ENCODE results near the gene PRG3.

Gene PRG3

GRCh38 chr11:57391539-57391938, 10.6 kb upstream of the PRG3 start:
- no peak for DNase-seq (ENCODE audit: low read depth in 2 of 2, low spot score in 1 of 2)

- DNase-seq (ENCODE audit: low read depth in 2 of 2, low spot score in 1 of 2): no peak
Observed at GRCh38 chr11:57391111-57391510, 10.2 kb upstream of the PRG3 start.

- DNase-seq (ENCODE audit: low read depth in 2 of 2, low spot score in 1 of 2): no peak
Observed at GRCh38 chr11:57390535-57390934, 9.6 kb upstream of the PRG3 start, which contains the start of gene PRG2. TSS of gene PRG2 (minus strand) at chr11:57390650. CDS start at chr11:57389944, 706 bp downstream.

- DNase-seq (ENCODE audit: low read depth in 2 of 2, low spot score in 1 of 2): no peak
Observed at GRCh38 chr11:57387289-57388030, 6.5 kb upstream of the PRG3 start.

GRCh38 chr11:57386178-57386940, 5.4 kb upstream of the PRG3 start:
- no peak for DNase-seq (ENCODE audit: low read depth in 2 of 2, low spot score in 1 of 2)

- no peak for DNase-seq (ENCODE audit: low read depth in 2 of 2, low spot score in 1 of 2)
Observed at GRCh38 chr11:57379732-57380131, 1.2 kb downstream of the PRG3 start.

GRCh38 chr11:57378186-57378585, 2.8 kb downstream of the PRG3 start:
- no peak for DNase-seq (ENCODE audit: low read depth in 2 of 2, low spot score in 1 of 2)

- no peak for DNase-seq (ENCODE audit: low read depth in 2 of 2, low spot score in 1 of 2)
Observed at GRCh38 chr11:57377107-57377506, 3.8 kb downstream of the PRG3 start.

GRCh38 chr11:57376095-57377090, 4.6 kb downstream of the PRG3 start:
- no peak for DNase-seq (ENCODE audit: low read depth in 2 of 2, low spot score in 1 of 2)

- no peak for DNase-seq (ENCODE audit: low read depth in 2 of 2, low spot score in 1 of 2)
Observed at GRCh38 chr11:57375490-57375889, 5.5 kb downstream of the PRG3 start.

GRCh38 chr11:57374966-57375365, 6.0 kb downstream of the PRG3 start:
- no peak for DNase-seq (ENCODE audit: low read depth in 2 of 2, low spot score in 1 of 2)

GRCh38 chr11:57373146-57373545, 7.8 kb downstream of the PRG3 start:
- DNase-seq (ENCODE audit: low read depth in 2 of 2, low spot score in 1 of 2): no peak

GRCh38 chr11:57370941-57371340, 10.0 kb downstream of the PRG3 start:
- no peak for DNase-seq (ENCODE audit: low read depth in 2 of 2, low spot score in 1 of 2)

GRCh38 chr11:57370251-57370650, 10.7 kb downstream of the PRG3 start:
- no peak for DNase-seq (ENCODE audit: low read depth in 2 of 2, low spot score in 1 of 2)

- no peak for DNase-seq (ENCODE audit: low read depth in 2 of 2, low spot score in 1 of 2)
Observed at GRCh38 chr11:57368845-57369232, 12.1 kb downstream of the PRG3 start.

GRCh38 chr11:57368106-57368844, 12.7 kb downstream of the PRG3 start:
- DNase-seq (ENCODE audit: low read depth in 2 of 2, low spot score in 1 of 2): no peak

GRCh38 chr11:57364851-57365660, 15.9 kb downstream of the PRG3 start:
- DNase-seq (ENCODE audit: low read depth in 2 of 2, low spot score in 1 of 2): no peak

- no peak for DNase-seq (ENCODE audit: low read depth in 2 of 2, low spot score in 1 of 2)
Observed at GRCh38 chr11:57363131-57364080, 17.5 kb downstream of the PRG3 start.

GRCh38 chr11:57361926-57362325, 19.0 kb downstream of the PRG3 start:
- no peak for DNase-seq (ENCODE audit: low read depth in 2 of 2, low spot score in 1 of 2)
